SK-N-MC (cell line): Measurements from ENCODE around the gene APP.

Source experiments
- DNase-seq: peaks from one replicate; pipeline ENCODE4 v3.0.0-alpha.2; 2011; ENCODE audit warnings: low read depth, low spot score
- H3K27ac ChIP-seq: fragments of 200-600 bp; sonication (generic); 2 replicates; pipeline ENCODE4 v1.5.1; 2016; ENCODE audit warnings: mixed run types
- H3K36me3 ChIP-seq: fragments of 200-600 bp; sonication (generic); 2 replicates; pipeline ENCODE4 v1.6.1; 2017; ENCODE audit warnings: antibody characterized with exemption, low read length, mixed read lengths; ENCODE audit not compliant: insufficient read depth
- H3K4me3 ChIP-seq: fragments of 200-600 bp; sonication (generic); 2 replicates; pipeline ENCODE4 v1.5.1; 2016
- H3K9ac ChIP-seq: fragments of 200-600 bp; sonication (generic); 2 replicates; pipeline ENCODE4 v1.8.0; 2017; ENCODE audit warnings: mixed run types, mixed read lengths; ENCODE audit not compliant: insufficient read length
- H3K9me3 ChIP-seq: fragments of 200-600 bp; sonication (generic); 2 replicates; pipeline ENCODE4 v1.6.1; 2017; ENCODE audit warnings: low read depth, mild to moderate bottlenecking, antibody characterized with exemption, low read length, moderate library complexity, mixed read lengths
- EZH2 ChIP-seq: fragments of 200-600 bp; sonication (generic); IDR thresholded peaks from one replicate; pipeline ENCODE4 v1.6.1; 2017; ENCODE audit warnings: antibody characterized with exemption
- FOXP2 ChIP-seq: optimal IDR thresholded peaks from 2 replicates; pipeline ENCODE3; 2011; ENCODE audit warnings: mild to moderate bottlenecking, moderate library complexity; ENCODE audit not compliant: insufficient read depth; ENCODE audit errors: extremely low read length, control extremely low read depth
- POLR2AphosphoS5 ChIP-seq: IDR thresholded peaks from 2 replicates; pipeline ENCODE4 v1.6.1; 2012; ENCODE audit warnings: mild to moderate bottlenecking, low read depth, low read length, borderline replicate concordance

Gene APP

GRCh38 chr21:25881524-25882376 lies 288.8 kb downstream of the APP start:
- H3K9me3 ChIP-seq: no peaks in the 10 kb centered on the region
- no peak overlapping the region for H3K4me3 ChIP-seq
- TF ChIP-seq FOXP2: no peak
- no peak for TF ChIP-seq EZH2
- TF ChIP-seq POLR2AphosphoS5: no peak
- no peak for DNase-seq
- H3K9ac ChIP-seq: no peak overlapping the region
- 0 out of 2 replicates have a peak overlapping the region, but pooled peaks have one; percentile 4 for H3K27ac ChIP-seq
- peaks cover 65% of the 10 kb centered on the region for H3K36me3 ChIP-seq

- no peak overlapping the region for H3K9ac ChIP-seq
- DNase-seq: no peak
- H3K9me3 ChIP-seq: no peaks in the 10 kb centered on the region
- H3K36me3 ChIP-seq: peaks cover 51% of the 10 kb centered on the region
- no peak overlapping the region for H3K4me3 ChIP-seq
- no peak overlapping the region for H3K27ac ChIP-seq
- TF ChIP-seq POLR2AphosphoS5: no peak
- TF ChIP-seq FOXP2: no peak
- TF ChIP-seq EZH2: no peak
Measured at GRCh38 chr21:25879203-25879602, 291.4 kb downstream of the APP start.

DNA sequence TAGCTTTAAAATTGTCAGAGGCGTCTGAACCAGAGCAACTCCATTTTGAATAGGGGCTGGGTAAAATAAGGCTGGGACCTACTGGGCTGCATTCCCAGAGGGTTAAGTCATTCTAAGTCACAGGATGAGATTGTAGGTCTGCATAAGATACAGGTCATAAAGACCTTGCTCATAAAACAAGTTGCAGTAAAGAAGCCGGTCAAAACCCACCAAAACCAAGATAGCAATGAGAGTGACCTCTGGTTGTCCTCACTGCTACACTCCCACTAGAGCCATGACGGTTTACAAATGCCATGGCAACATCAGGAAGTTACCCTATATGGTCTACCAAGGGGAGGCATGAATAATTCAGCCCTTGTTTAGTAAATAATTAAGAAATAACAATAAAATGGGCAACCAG lies 292.2 kb downstream of the APP start:
- DNase-seq: no peak
- no peak for TF ChIP-seq FOXP2
- TF ChIP-seq POLR2AphosphoS5: no peak
- no peak for TF ChIP-seq EZH2
- Histone ChIP-seq H3K4me3 (no peak overlapping the region), H3K9ac (no peak overlapping the region), H3K9me3 (no peaks in the 10 kb centered on the region), H3K27ac (no peak overlapping the region), H3K36me3 (peaks cover 43% of the 10 kb centered on the region)

DNA sequence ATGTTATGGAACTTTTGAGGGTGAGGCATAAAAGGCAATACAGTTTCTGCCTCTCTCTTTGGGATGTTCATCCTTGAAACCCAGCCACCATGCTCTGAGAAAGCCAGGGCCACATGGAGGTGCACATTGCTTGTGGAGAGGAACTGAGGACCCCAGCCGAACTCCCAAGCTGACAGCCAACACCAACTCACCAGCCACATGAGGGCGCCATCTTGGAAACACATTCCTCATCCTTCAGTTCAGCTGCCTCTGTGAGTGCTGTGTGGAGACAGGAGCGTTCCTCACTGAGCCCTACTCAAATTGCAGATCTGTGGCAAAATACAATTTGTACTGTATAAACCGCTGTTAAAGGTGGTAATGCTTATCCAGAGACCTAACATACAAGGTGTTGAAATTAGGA lies 298.3 kb downstream of the APP start:
- no peak for TF ChIP-seq EZH2
- Histone ChIP-seq H3K36me3 (peaks cover 9% of the 10 kb centered on the region; the same call in 1 of the 2 replicates), H3K4me3 (no peak overlapping the region), H3K9ac (no peak overlapping the region), H3K9me3 (no peaks in the 10 kb centered on the region), H3K27ac (no peak overlapping the region)
- no peak for DNase-seq

DNA sequence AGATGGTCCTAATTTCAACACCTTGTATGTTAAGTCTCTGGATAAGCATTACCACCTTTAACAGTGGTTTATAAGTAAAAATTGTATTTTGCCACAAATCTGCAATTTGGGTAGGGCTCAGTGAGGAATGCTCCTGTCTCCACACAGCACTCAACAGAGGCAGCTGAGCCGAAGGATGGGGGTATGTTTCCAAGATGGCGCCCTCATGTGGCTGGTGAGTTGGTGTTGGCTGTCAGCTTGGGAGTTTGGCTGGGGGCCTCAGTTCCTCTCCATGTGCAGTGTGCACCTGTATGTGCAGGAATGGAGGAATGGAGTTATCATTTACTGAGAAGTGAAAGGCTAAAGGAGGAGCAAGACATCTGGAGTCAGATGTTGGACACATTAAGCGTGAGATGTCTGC lies 299.0 kb downstream of the APP start:
- H3K4me3 ChIP-seq: no peak overlapping the region
- H3K36me3 ChIP-seq: peaks cover 8% of the 10 kb centered on the region; the same call in 1 of the 2 replicates
- no peak overlapping the region for H3K27ac ChIP-seq
- DNase-seq: no peak
- no peak overlapping the region for H3K9ac ChIP-seq
- TF ChIP-seq EZH2 (no peak), POLR2AphosphoS5 (no peak), FOXP2 (no peak)
- no peaks in the 10 kb centered on the region for H3K9me3 ChIP-seq

GRCh38 chr21:25870084-25870483 lies 300.5 kb downstream of the APP start:
- no peak for TF ChIP-seq EZH2
- no peak for TF ChIP-seq FOXP2
- TF ChIP-seq POLR2AphosphoS5: no peak
- H3K4me3 ChIP-seq: no peak overlapping the region
- no peak overlapping the region for H3K9ac ChIP-seq
- no peak overlapping the region for H3K27ac ChIP-seq
- peaks cover 6% of the 10 kb centered on the region; the same call in 1 of the 2 replicates for H3K36me3 ChIP-seq
- H3K9me3 ChIP-seq: no peaks in the 10 kb centered on the region
- no peak for DNase-seq

GRCh38 chr21:25867061-25867460 lies 303.5 kb downstream of the APP start:
- H3K36me3 ChIP-seq: no peaks in the 10 kb centered on the region
- TF ChIP-seq POLR2AphosphoS5: no peak
- TF ChIP-seq FOXP2: no peak
- no peak for TF ChIP-seq EZH2
- H3K9me3 ChIP-seq: no peaks in the 10 kb centered on the region
- peak; percentile 81 for DNase-seq
- peak overlapping the region; percentile 32 for H3K9ac ChIP-seq
- peak overlapping the region; percentile 56 for H3K4me3 ChIP-seq
- peak overlapping the region; percentile 92 for H3K27ac ChIP-seq

DNA sequence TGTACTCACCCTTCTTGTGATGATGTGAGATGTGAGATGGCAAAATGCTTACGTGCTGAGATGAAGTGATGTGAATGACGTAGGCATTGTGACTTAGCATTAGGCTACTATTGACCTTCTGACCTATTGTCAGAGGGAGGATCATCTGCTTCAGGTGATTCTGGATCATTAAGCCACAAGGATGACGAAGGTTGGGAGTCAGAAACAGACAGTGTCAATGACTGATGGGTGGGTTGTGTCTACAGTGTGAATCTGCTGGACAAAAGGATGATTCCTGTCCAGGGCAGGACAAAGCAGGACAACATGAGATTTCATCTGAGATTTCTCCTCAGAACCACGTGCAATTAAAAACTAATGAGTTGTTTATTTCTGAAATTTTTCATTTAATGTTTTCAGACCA lies 306.8 kb downstream of the APP start:
- DNase-seq: no peak
- TF ChIP-seq FOXP2: no peak
- no peak for TF ChIP-seq POLR2AphosphoS5
- Histone ChIP-seq H3K27ac (no peak overlapping the region), H3K9me3 (no peaks in the 10 kb centered on the region), H3K4me3 (no peak overlapping the region), H3K9ac (no peak overlapping the region), H3K36me3 (no peaks in the 10 kb centered on the region)

- H3K27ac ChIP-seq: no peak overlapping the region
- no peak for DNase-seq
- H3K4me3 ChIP-seq: no peak overlapping the region
- no peaks in the 10 kb centered on the region for H3K36me3 ChIP-seq
- H3K9me3 ChIP-seq: no peaks in the 10 kb centered on the region
- H3K9ac ChIP-seq: no peak overlapping the region
- no peak for TF ChIP-seq FOXP2
- TF ChIP-seq EZH2: no peak
- no peak for TF ChIP-seq POLR2AphosphoS5
Measured at GRCh38 chr21:25863031-25863430, 307.5 kb downstream of the APP start.
